Astrocyte of the cerebellum (primary cell): Measurements from ENCODE around the gene RALA.

Source experiments
- DNase-seq: peaks from one replicate; pipeline ENCODE4 v3.0.0-alpha.2; 2011; ENCODE audit warnings: low read depth
- H3K4me3 ChIP-seq: 2 replicates; pipeline ENCODE4 v1.5.1; 2011; ENCODE audit warnings: mild to moderate bottlenecking, low read depth, low read length, moderate library complexity
- in situ Hi-C: cut with HindIII; loops from 2 replicates; pipeline ENCODE4 v1.10.0; 2017; ENCODE audit warnings: low sequenced_read_pairs
- TF ChIP-seq, protein P1 (sequence below): IDR thresholded peaks from 2 replicates; pipeline ENCODE4 v1.5.1; 2012; ENCODE audit warnings: low read length, low read depth, moderate library complexity, mild to moderate bottlenecking; ENCODE audit errors: missing control alignments

RALA gene

DNA sequence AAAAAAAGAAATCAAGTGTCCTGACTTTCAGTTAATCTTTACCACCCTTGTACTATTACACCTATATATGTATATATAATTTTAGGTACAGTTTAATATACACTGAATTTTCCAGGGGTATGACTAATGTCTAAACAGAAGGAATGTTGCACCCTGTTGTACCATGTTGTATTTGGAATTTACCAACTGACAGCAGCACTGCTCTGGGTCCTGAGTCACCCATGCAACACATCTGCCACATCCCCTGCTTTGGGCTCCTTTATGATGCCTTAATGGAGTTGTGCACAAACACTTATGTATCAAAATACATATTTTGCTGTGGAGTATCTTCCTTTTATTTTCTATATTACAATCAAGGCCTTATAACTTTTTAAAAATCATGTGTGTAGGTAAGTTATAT is 36.0 kb upstream of the RALA start:
- H3K4me3 ChIP-seq = no peak overlapping the region
- in situ Hi-C loops = loop anchor here (10.0 kb wide), 1 partner anchor 157 kb away; no protein-coding TSS in a partner anchor
- no peak for DNase-seq
- TF ChIP-seq, protein P1, sequence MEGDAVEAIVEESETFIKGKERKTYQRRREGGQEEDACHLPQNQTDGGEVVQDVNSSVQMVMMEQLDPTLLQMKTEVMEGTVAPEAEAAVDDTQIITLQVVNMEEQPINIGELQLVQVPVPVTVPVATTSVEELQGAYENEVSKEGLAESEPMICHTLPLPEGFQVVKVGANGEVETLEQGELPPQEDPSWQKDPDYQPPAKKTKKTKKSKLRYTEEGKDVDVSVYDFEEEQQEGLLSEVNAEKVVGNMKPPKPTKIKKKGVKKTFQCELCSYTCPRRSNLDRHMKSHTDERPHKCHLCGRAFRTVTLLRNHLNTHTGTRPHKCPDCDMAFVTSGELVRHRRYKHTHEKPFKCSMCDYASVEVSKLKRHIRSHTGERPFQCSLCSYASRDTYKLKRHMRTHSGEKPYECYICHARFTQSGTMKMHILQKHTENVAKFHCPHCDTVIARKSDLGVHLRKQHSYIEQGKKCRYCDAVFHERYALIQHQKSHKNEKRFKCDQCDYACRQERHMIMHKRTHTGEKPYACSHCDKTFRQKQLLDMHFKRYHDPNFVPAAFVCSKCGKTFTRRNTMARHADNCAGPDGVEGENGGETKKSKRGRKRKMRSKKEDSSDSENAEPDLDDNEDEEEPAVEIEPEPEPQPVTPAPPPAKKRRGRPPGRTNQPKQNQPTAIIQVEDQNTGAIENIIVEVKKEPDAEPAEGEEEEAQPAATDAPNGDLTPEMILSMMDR = no peak

DNA sequence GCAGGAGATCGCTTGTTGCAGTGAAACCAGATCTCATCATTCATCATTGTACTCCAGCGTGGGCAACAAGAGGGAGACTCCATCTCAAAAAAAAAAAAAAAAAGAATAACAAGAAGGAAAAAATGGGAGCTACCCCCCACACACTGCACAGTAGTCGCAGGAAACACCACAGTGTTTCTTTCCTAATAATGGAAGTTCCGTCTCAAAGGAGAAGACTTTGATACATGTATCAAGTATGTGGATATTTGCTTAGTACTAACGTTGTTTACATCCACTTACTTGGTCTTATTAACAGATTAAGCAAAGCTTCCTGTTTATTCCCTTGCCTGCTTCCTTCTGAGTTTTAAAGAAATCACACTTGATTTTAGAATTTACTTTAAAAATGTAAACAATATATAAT is 35.0 kb upstream of the RALA start:
- in situ Hi-C loops = loop anchor here (10.0 kb wide), 1 partner anchor 156 kb away; no protein-coding TSS in a partner anchor
- H3K4me3 ChIP-seq = no peak overlapping the region
- DNase-seq = no peak
- TF ChIP-seq, protein P1 = no peak

DNA sequence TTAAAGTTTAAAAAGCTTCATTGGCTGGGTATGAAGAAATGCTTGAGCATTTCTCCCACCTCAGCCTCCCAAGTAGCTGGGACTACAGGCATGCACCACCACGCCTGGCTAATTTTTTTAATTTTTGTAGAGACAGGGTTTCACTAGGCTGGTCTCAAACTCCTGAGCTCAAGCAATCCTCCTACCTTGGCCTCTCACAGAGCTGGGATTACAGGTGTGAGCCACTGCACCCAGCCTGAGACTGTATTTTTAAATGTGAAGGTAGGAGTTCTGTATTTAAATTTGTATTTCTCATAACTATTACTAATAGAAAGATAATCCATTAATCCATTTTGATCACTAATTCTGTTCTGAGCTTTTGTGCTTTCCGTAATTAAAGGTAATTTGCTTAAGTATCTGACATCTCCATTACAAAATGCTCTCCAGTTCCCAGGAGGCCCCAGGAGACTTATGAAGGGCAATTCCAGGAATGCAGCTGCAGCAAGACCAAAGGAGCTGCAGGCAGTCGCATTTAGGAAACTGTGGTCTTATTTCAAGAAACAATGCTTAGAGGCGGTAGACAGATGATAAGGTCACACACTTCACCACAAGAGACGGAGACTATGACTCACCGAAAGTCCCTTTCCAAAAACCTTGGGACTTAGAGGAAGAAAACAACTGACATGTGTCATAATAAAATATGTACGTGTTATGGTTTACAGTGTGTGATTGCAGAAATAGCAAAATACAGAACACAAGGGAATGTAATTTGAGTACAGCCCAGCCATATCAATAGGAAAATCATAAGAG is 33.9 kb upstream of the RALA start:
- in situ Hi-C loops = loop anchor here (10.0 kb wide), 1 partner anchor 155 kb away; no protein-coding TSS in a partner anchor
- peak; percentile 75 for DNase-seq
- H3K4me3 ChIP-seq = no peak overlapping the region
- TF ChIP-seq, protein P1 = no peak

DNA sequence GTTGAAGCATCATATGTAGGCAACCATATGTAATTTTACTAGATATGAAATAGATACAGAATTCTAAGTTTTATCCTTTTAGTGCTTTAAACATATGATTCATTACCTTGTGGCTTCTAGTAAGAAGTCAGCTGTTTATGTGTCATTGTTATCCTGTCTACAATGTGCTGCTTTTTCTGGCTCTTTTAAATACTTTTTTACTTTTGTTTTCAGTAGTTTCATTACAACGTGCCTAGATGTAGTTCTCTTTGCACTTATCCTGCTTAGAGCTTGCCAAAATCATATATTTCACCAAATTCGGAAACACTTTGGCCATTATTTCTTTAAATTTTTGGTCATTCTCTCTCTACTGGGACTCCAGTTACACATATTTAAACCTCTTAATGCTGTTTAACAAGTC is 30.8 kb upstream of the RALA start:
- in situ Hi-C loops = no loop called here
- TF ChIP-seq, protein P1 = no peak
- H3K4me3 ChIP-seq = no peak overlapping the region
- DNase-seq = peak; percentile 49

DNA sequence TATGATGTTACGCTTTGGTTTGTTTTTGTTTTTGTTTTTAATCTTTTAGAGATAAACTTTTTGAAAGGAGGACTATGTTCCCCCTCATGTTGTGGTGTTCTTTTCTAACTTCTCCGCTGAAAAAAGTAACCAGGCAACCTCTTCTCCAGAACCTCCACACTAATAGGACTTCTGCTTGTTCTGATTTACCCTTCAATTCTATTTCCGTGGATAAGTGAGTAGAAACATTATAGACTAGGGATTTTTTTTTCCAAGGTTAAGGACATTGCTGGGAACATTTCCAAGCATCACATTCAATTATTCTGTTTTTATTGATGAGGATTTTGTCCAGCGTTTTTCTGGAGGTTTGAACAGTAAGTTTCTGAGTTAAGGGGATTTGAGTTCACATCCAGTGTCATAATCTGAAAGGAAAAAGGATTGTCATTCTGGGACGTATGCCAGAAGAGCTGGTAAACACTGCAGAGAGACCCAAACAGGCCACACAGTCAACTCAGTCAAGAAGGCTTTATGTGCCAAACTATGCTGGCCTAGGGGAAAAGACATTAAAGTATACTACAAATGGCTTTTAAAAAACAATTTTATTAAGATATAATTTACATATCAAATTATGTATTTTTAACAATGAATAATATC is 28.3 kb upstream of the RALA start:
- peak; percentile 22 for DNase-seq
- TF ChIP-seq, protein P1 = no peak
- no peak overlapping the region for H3K4me3 ChIP-seq
- in situ Hi-C loops = no loop called here

DNA sequence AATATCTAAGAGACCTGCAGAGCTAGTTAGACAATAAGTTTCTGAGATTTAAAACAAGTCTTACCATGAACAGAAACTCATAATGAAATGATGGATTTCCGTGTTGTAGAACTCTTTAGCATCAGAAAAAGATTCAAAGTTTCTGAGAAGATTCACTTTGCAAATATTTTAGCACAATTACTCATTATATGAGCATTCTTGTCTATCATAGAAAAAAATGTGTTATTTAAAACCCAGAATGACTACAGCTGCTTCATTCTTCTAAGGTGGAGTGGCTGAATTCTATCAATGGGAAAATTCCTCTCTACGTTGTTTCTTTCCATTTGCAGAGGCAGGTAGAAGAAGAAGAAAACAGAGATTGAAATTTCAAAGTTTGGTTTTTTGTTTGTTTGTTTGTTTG is 21.0 kb upstream of the RALA start:
- no peak overlapping the region for H3K4me3 ChIP-seq
- no peak for DNase-seq
- TF ChIP-seq, protein P1 = no peak
- in situ Hi-C loops = no loop called here
